ENCODE data around the gene IL18BP.

Gene IL18BP

GRCh38 chr11:72045849-72046248 is 47.1 kb downstream of the IL18BP start:
- DNase-seq (ENCODE audit: low spot score) = no peak

- DNase-seq (ENCODE audit: low spot score) = no peak
Observed at GRCh38 chr11:72048766-72049460, 50.2 kb downstream of the IL18BP start.
